ENCODE data around the gene ELOF1. TPM values are rescaled to one million over a fixed set of nuclear protein-coding genes. Genes with fewer than 3 reads are reported as not detected.
A peak's percentile ranks its signal among the peaks of the same experiment; 100 is the strongest.
"Not testable (repeated sequence)": the region's sequence is repeated elsewhere in the genome, so short reads cannot be mapped to it uniquely, and the experiment has no call there.

The ELOF1 gene
- total RNA-seq (2014; rRNA removed; shearing (Covaris generic)) = 37.3 and 38.1 TPM in 2 replicates

DNA sequence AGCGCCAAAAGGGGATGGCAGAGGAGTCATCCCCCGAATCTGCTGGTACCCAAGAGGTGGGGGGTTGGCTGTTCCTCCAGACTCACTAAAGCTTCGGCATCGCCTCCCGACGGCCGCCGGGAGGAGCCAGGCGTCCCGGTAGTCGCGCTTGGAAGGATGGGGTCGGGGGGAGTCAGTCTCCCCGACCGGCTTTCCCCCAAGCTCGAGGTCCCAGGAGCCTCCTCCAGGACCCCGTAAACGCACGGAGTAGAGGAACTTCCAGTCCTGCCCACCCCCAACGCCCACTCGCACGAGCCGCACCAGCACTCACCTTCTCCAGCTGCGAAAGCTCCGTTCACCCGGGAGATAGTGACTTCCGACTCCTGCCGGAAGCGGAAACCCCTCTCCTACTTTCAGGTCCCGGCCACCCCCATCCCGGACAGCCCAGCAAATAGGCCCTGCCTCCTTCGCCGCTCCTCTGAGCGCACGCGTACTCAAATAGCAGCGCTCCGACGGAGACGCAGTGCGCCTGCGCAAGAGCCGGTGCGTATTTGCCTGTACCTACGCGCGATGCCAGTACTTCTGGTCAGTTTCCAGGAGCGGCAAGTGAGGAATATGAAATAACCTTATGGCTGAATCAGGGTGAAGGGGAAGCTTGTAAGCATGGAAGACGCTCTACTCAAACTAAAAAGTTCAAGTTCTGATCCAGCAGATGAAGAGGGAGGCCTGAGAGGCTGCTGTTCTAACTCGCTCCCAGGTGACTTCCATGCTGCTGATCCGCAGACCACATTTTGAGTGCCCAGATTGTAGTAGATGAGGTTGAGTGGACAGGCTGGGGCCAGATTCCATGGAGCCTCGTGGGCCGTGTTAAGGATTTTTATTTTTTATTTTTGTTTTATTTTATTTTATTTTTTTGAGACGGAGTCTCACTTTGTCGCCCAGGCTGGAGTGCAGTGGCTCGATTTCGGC, at the start of gene ELOF1:
Gene ELOF1, minus strand, starts transcription at position 350 of the 948 bp plus-strand sequence. CDS start 4,883 bp downstream, outside the sequence.
- Histone ChIP-seq H3K4me1 (no peaks in the 10 kb centered on the region), H3K36me3 (peaks cover 2% of the 10 kb centered on the region; the same call in 1 of the 2 replicates), H3K27ac (no peak within 1 kb of the TSS), H3K9me3 (replicated peaks) (no peaks in the 10 kb centered on the region), H3K4me3 (peak within 1 kb of the TSS; percentile 70), H3K27me3 (no peaks in the 10 kb centered on the region)
- peak; percentile 97 to 98 for DNase-seq

- Histone ChIP-seq H3K9me3 (replicated peaks) (no peaks in the 10 kb centered on the region), H3K27ac (no peak overlapping the region)
Measured at GRCh38 chr19:11606484-11606883, 47.5 kb upstream of the ELOF1 start.

DNA sequence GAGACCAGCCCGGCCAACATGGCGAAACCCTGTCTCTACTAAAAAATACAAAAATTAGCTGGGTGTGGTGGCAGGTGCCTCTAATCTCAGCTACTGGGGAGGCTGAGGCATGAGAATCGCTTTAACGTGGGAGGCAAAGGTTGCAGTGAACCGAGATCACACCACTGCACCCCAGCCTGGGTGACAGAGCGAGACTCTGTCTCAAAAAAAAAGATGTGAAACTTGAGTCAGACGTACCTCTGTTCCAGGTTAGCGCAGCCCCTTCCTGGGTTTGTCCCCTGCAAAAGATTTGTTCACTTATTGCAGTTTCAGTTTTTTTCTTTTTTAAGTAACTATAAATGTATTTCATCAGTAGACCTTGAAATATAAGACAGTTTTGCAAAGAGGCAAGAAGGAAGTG, 40.7 kb upstream of the ELOF1 start:
- not testable (repeated sequence) for DNase-seq; H3K9me3 ChIP-seq (replicated peaks); H3K27me3 ChIP-seq; H3K4me1 ChIP-seq; H3K27ac ChIP-seq; H3K4me3 ChIP-seq
- H3K36me3 ChIP-seq = peaks cover 18% of the 10 kb centered on the region

More at GRCh38 chr19:11606484-11606883, 47.5 kb upstream of the ELOF1 start:
- H3K4me3 ChIP-seq = no peak overlapping the region
- no peaks in the 10 kb centered on the region for H3K27me3 ChIP-seq
- peaks cover 22% of the 10 kb centered on the region for H3K36me3 ChIP-seq
- H3K4me1 ChIP-seq = no peaks in the 10 kb centered on the region
- no peak for DNase-seq

DNA sequence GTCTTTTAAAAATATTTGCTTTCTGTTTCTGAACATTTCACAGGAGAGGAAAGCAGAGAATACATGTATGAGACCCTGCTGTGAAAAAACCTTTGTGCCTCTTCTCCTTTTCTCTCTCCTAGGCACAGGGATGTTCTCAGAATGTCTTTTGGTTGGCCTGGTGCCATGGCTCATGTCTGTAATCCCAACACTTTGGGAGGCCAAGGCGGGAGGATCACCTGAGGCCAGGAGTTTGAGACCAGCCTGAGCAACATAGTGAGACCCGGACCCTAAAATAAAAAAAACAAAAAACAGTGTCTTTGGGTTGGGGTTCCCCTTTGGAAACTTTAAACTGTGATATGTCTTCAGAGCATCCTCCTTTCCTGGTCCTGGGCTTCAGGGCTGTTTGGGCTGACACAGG, 39.7 kb upstream of the ELOF1 start:
- no peaks in the 10 kb centered on the region for H3K27me3 ChIP-seq
- 0 out of 2 replicates have a peak, but pooled peaks cover 11% of the 10 kb centered on the region for H3K36me3 ChIP-seq
- no peaks in the 10 kb centered on the region for H3K9me3 ChIP-seq (replicated peaks)
- no peak for DNase-seq
- H3K27ac ChIP-seq = no peak overlapping the region
- no peak overlapping the region for H3K4me3 ChIP-seq
- peaks cover 2% of the 10 kb centered on the region; the same call in 1 of the 2 replicates for H3K4me1 ChIP-seq

- Histone ChIP-seq H3K36me3 (0 out of 2 replicates have a peak, but pooled peaks cover 8% of the 10 kb centered on the region), H3K27ac (peak overlapping the region; percentile 90; the same call in 1 of the 2 replicates), H3K27me3 (no peaks in the 10 kb centered on the region), H3K4me1 (peaks cover 2% of the 10 kb centered on the region; the same call in 1 of the 2 replicates), H3K4me3 (peak overlapping the region; percentile 92), H3K9me3 (replicated peaks) (no peaks in the 10 kb centered on the region)
- no peak for DNase-seq
Measured at GRCh38 chr19:11598103-11598483, 39.1 kb upstream of the ELOF1 start.

DNA sequence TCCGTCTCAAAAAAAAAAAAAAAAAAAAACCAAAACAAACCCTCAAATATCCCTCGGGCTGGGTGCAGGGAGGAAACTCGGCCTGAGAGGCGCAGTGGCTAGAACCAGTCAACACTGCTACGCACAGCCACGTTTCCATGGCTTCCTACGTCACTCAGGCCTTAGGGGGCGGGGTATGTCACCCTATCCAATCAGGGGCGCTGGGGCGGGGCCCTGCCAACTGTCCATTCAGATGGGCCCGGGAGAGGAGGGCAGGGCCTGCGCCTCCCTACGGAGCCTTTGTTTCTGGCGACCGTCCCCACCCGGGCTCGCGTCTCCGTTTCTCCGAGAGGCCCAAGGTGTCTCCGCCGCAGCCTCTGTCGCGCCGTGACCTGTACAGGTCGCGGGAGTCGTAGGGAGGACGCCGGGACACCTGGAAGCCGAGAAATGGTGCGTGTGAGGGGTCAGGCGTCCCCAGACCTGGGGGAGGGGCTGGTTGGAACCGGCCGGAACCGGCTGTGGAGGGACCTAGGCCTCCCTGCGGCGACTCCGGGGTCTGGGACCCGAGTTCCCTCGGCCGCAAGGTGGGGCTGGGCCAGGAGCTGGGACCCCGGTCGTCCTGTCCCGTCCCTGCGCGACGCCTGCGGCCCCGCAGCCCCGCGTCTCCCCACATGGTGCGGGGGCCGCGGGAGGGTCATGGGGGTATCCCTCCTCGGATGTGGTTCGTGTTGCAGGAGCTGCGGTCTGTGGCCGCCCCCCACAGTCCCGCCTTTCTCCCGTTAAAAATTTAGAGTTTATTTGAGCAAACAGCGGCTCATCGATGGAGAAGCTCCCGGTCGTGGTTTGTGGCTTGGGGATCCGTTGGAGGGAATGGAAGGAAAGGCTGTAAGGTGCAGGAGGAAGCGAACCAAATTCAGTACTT, 38.4 kb upstream of the ELOF1 start, which contains the start of gene ZNF627:
Gene ZNF627, plus strand, starts transcription at position 282 of the 901 bp plus-strand sequence. Its CDS starts 145 bp downstream, at position 427.
- no peaks in the 10 kb centered on the region for H3K9me3 ChIP-seq (replicated peaks)
- H3K27me3 ChIP-seq = no peaks in the 10 kb centered on the region
- peak within 1 kb of the TSS; percentile 90 for H3K27ac ChIP-seq
- DNase-seq = peak; percentile 98
- H3K4me1 ChIP-seq = peaks cover 2% of the 10 kb centered on the region; the same call in 1 of the 2 replicates
- H3K4me3 ChIP-seq = peak within 1 kb of the TSS; percentile 92
- 0 out of 2 replicates have a peak, but pooled peaks cover 8% of the 10 kb centered on the region for H3K36me3 ChIP-seq

- DNase-seq = no peak
- H3K36me3 ChIP-seq = 0 out of 2 replicates have a peak, but pooled peaks cover 8% of the 10 kb centered on the region
- peaks cover 2% of the 10 kb centered on the region; the same call in 1 of the 2 replicates for H3K4me1 ChIP-seq
- no peaks in the 10 kb centered on the region for H3K9me3 ChIP-seq (replicated peaks)
- H3K4me3 ChIP-seq = no peak overlapping the region
- H3K27ac ChIP-seq = no peak overlapping the region
- no peaks in the 10 kb centered on the region for H3K27me3 ChIP-seq
Measured at GRCh38 chr19:11596156-11596555, 37.1 kb upstream of the ELOF1 start.

- Histone ChIP-seq H3K27ac (no peak overlapping the region), H3K4me1 (peaks cover 2% of the 10 kb centered on the region; the same call in 1 of the 2 replicates), H3K4me3 (no peak overlapping the region), H3K36me3 (0 out of 2 replicates have a peak, but pooled peaks cover 3% of the 10 kb centered on the region), H3K27me3 (no peaks in the 10 kb centered on the region), H3K9me3 (replicated peaks) (no peaks in the 10 kb centered on the region)
- no peak for DNase-seq
Measured at GRCh38 chr19:11594084-11594483, 35.1 kb upstream of the ELOF1 start.

GRCh38 chr19:11587975-11588631, 29.1 kb upstream of the ELOF1 start:
- Histone ChIP-seq H3K27me3 (no peaks in the 10 kb centered on the region), H3K4me1 (no peaks in the 10 kb centered on the region), H3K36me3 (no peaks in the 10 kb centered on the region), H3K27ac (no peak overlapping the region), H3K4me3 (no peak overlapping the region), H3K9me3 (replicated peaks) (no peaks in the 10 kb centered on the region)
- DNase-seq = no peak

DNA sequence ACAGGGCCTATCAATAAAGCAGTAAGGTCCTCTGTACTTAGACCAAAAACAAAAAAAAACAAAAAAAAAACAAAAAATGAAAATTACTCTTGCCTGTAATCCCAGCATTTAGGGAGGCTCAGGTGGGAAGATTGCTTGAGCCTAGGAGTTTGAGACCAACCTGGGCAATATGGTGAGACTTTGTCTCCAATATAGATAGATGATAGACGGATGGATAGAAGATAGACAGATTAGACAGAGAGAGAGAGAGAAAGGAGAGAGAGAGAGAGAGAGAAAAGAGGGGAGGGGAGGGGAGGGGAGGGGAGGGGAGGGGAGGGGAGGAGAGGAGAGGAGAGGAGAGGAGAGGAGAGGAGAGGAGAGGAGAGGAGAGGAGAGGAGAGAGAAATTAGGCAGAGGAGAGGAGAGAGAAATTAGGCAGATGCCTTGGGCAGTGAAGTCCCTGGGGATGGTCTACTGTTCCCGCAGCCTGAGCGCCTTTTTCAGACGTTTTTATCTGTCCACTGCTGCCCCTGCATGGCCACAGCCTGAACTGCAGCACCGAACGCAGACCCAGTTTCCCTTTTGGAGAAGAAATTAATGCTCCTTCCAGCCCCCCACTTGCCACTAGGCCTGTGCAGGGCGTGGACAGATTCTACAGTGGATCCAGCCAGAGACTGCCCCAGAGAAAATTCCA, 28.4 kb upstream of the ELOF1 start:
- no peaks in the 10 kb centered on the region for H3K27me3 ChIP-seq
- peak; percentile 73 to 83 for DNase-seq
- no peak overlapping the region for H3K27ac ChIP-seq
- no peaks in the 10 kb centered on the region for H3K36me3 ChIP-seq
- H3K4me3 ChIP-seq = no peak overlapping the region
- H3K9me3 ChIP-seq (replicated peaks) = no peaks in the 10 kb centered on the region
- H3K4me1 ChIP-seq = no peaks in the 10 kb centered on the region

GRCh38 chr19:11586331-11586730, 27.3 kb upstream of the ELOF1 start:
- no peak for DNase-seq
- Histone ChIP-seq H3K9me3 (replicated peaks) (no peaks in the 10 kb centered on the region), H3K4me1 (no peaks in the 10 kb centered on the region), H3K36me3 (no peaks in the 10 kb centered on the region), H3K4me3 (no peak overlapping the region), H3K27ac (no peak overlapping the region), H3K27me3 (no peaks in the 10 kb centered on the region)

DNA sequence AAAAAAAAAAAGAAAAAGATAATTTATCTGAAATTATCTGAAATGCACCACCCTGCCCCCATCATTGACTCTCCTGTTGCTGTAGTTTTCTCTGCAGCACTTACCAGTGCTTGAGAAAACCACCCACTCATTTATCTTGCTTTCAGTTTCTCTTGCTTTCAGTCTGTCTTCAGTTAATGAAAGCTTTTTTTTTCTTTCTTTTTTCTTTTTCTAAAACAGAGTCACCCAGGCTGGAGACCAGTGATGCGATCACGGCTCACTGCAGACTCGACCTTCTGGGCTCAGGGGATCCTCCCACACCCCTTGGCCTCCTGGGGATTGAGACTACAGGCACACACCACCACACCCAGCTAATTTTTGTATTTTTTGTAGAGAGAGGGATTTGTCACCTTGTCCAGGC, 22.7 kb upstream of the ELOF1 start:
- H3K36me3 ChIP-seq = no peaks in the 10 kb centered on the region
- H3K27ac ChIP-seq = no peak overlapping the region
- no peak for DNase-seq
- no peaks in the 10 kb centered on the region; the same call in 1 of the 2 replicates for H3K4me1 ChIP-seq
- no peaks in the 10 kb centered on the region for H3K9me3 ChIP-seq (replicated peaks)
- H3K27me3 ChIP-seq = no peaks in the 10 kb centered on the region
- no peak overlapping the region for H3K4me3 ChIP-seq

DNA sequence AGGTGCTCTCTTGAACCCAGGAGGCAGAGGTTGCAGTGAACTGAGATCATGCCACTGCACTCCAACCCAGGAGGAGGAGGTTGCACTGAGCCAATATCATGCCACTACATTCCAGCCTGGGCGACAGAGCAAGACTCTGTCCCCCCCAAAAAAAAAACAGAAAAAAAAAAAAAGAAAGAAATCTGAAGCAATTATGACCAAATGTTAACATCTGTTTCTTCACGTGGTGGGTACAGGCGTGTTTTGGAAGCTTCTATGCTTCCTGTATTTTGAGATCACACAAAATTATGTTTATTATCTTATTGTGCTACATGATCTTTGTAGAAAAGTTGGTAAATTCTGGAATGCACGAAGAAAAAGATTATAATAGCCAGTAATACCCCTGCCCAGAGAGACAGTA, 21.1 kb upstream of the ELOF1 start:
- Histone ChIP-seq H3K4me3 (no peak overlapping the region), H3K27me3 (no peaks in the 10 kb centered on the region), H3K27ac (no peak overlapping the region), H3K36me3 (no peaks in the 10 kb centered on the region), H3K9me3 (replicated peaks) (no peaks in the 10 kb centered on the region), H3K4me1 (no peaks in the 10 kb centered on the region; the same call in 1 of the 2 replicates)
- DNase-seq = no peak
